HFF-Myc (cell line): Measurements from ENCODE around the gene CALU.

Experiments
- DNase-seq: peaks from one replicate; pipeline ENCODE4 v3.0.0-alpha.2; 2011; ENCODE audit warnings: low read depth; ENCODE audit errors: extremely low read depth
- H3K4me3 ChIP-seq: replicated peaks from 2 replicates; pipeline ENCODE4 v1.5.1; 2011; ENCODE audit warnings: low read depth, mild to moderate bottlenecking, control low read depth, low read length
- TF ChIP-seq, protein P1 (sequence below): IDR thresholded peaks from 2 replicates; pipeline ENCODE4 v1.5.1; 2012; ENCODE audit warnings: mild to moderate bottlenecking, low read depth, low read length, control low read depth; ENCODE audit errors: missing control alignments

Gene CALU

GRCh38 chr7:128708824-128709223 lies 30.3 kb upstream of the CALU start:
- DNase-seq = no peak
- H3K4me3 ChIP-seq = no peak overlapping the region
- TF ChIP-seq, protein P1, sequence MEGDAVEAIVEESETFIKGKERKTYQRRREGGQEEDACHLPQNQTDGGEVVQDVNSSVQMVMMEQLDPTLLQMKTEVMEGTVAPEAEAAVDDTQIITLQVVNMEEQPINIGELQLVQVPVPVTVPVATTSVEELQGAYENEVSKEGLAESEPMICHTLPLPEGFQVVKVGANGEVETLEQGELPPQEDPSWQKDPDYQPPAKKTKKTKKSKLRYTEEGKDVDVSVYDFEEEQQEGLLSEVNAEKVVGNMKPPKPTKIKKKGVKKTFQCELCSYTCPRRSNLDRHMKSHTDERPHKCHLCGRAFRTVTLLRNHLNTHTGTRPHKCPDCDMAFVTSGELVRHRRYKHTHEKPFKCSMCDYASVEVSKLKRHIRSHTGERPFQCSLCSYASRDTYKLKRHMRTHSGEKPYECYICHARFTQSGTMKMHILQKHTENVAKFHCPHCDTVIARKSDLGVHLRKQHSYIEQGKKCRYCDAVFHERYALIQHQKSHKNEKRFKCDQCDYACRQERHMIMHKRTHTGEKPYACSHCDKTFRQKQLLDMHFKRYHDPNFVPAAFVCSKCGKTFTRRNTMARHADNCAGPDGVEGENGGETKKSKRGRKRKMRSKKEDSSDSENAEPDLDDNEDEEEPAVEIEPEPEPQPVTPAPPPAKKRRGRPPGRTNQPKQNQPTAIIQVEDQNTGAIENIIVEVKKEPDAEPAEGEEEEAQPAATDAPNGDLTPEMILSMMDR = no peak

- H3K4me3 ChIP-seq = no peak overlapping the region
- TF ChIP-seq, protein P1 = no peak
- DNase-seq = no peak
Measured at GRCh38 chr7:128710481-128710880, 28.7 kb upstream of the CALU start.

DNA sequence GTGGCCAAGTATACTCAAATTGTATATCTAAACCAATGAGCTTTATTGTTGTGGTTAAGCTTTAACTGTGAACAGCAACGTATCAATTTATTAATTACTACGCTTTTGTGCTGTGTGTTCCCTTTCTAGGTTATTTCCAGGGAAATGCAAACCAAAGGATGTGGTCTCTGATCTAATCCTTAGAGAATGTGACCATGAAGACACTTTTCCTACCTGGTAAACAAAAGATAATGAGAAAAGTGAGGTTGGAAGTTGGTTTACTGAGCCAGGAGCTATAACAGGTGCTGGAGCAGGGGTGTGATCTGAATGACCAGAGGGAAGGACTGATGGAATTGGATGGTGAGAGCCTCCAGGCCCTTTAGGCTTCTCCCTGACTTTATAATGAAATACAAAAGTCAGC lies 25.4 kb upstream of the CALU start:
- TF ChIP-seq, protein P1 = no peak
- no peak for DNase-seq

GRCh38 chr7:128714701-128715495 lies 24.3 kb upstream of the CALU start:
- DNase-seq = no peak
- TF ChIP-seq, protein P1 = no peak
- no peak overlapping the region for H3K4me3 ChIP-seq

More for the DNA sequence above, 25.4 kb upstream of the CALU start:
- no peak overlapping the region for H3K4me3 ChIP-seq

GRCh38 chr7:128718967-128719642 lies 20.1 kb upstream of the CALU start:
- TF ChIP-seq, protein P1 = no peak
- DNase-seq = no peak
- H3K4me3 ChIP-seq = no peak overlapping the region

- no peak for DNase-seq
- H3K4me3 ChIP-seq = no peak overlapping the region
- TF ChIP-seq, protein P1 = no peak
Measured at GRCh38 chr7:128721376-128721775, 17.8 kb upstream of the CALU start.

DNA sequence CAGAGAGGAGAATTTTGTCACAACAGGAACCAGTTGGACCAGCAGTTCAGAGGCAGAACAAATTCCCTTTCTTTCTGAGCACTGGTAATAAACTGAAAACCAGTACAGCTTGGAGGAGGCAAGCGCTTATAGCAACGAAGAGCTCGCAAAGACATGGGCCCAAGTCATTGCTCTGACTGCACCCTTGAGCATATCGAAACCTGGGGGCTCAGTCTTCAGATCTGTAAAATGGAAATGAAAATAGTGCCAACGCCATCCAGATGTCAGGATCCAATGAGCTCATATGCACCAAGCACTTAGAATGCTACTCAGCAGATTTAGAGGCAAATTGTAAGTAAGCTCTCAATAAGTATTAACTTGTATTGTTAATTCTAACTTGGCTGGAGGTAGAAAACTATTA lies 14.4 kb upstream of the CALU start:
- no peak overlapping the region for H3K4me3 ChIP-seq
- TF ChIP-seq, protein P1 = no peak
- no peak for DNase-seq
